Liver (tissue), 3 donors: Measurements from ENCODE around the gene MAPK11.

Source experiments
- ATF3 ChIP-seq: IDR thresholded peaks from 2 replicates; pipeline ENCODE4 v1.6.1; 2016; ENCODE audit warnings: antibody characterized with exemption
- EGR1 ChIP-seq, 2 donors: IDR thresholded peaks; 2 replicates each; pipeline ENCODE4 v1.6.1; 2016 to 2018; ENCODE audit warnings: antibody characterized with exemption in 2 of 2, low read depth in 2 of 2
- FOXA1 ChIP-seq: IDR thresholded peaks from 2 replicates; pipeline ENCODE4 v1.6.1; 2016; ENCODE audit warnings: antibody characterized with exemption
- GABPA ChIP-seq, 2 donors: IDR thresholded peaks in 1 of 2; conservative IDR thresholded peaks in 1 of 2; 2 replicates each; pipeline ENCODE4 v1.6.1; 2016; ENCODE audit warnings: antibody characterized with exemption in 2 of 2, mild to moderate bottlenecking in 1 of 2, moderate library complexity in 1 of 2
- HNF4G ChIP-seq: IDR thresholded peaks from 2 replicates; pipeline ENCODE4 v1.6.1; 2016; ENCODE audit warnings: antibody characterized with exemption
- JUND ChIP-seq, 2 donors: IDR thresholded peaks; 2 replicates each; pipeline ENCODE4 v1.6.1; 2016; ENCODE audit warnings: antibody characterized with exemption in 2 of 2
- MAX ChIP-seq: IDR thresholded peaks from 2 replicates; pipeline ENCODE4 v1.6.1; 2016; ENCODE audit warnings: antibody characterized with exemption
- NR2F2 ChIP-seq: IDR thresholded peaks from 2 replicates; pipeline ENCODE4 v1.6.1; 2016; ENCODE audit warnings: antibody characterized with exemption
- RXRA ChIP-seq, 2 donors: IDR thresholded peaks; 2 replicates each; pipeline ENCODE4 v1.6.1; 2017 to 2018; ENCODE audit warnings: antibody characterized with exemption in 2 of 2, mild to moderate bottlenecking in 1 of 2
- SP1 ChIP-seq: IDR thresholded peaks from 2 replicates; pipeline ENCODE4 v1.6.1; 2018; ENCODE audit warnings: antibody characterized with exemption, mild to moderate bottlenecking
- TAF1 ChIP-seq: conservative IDR thresholded peaks from 2 replicates; pipeline ENCODE4 v1.6.1; 2016; ENCODE audit warnings: antibody characterized with exemption, mild to moderate bottlenecking
- YY1 ChIP-seq: IDR thresholded peaks from 2 replicates; pipeline ENCODE4 v1.6.1; 2016; ENCODE audit warnings: antibody characterized with exemption, mild to moderate bottlenecking
- TF ChIP-seq, protein P1 (sequence below): fragments of 150-350 bp; IDR thresholded peaks from 2 replicates; pipeline ENCODE4 v1.5.1; 2017; ENCODE audit warnings: improper control_type of control experiment, low read depth, low read length; ENCODE audit not compliant: missing input control
- TF ChIP-seq, protein P2 (sequence below): IDR thresholded peaks from 2 replicates; pipeline ENCODE4 v1.6.1; 2016; ENCODE audit warnings: antibody characterized with exemption, mild to moderate bottlenecking
- donor health status: healthy.
- donor health status: healthy.

DNA sequence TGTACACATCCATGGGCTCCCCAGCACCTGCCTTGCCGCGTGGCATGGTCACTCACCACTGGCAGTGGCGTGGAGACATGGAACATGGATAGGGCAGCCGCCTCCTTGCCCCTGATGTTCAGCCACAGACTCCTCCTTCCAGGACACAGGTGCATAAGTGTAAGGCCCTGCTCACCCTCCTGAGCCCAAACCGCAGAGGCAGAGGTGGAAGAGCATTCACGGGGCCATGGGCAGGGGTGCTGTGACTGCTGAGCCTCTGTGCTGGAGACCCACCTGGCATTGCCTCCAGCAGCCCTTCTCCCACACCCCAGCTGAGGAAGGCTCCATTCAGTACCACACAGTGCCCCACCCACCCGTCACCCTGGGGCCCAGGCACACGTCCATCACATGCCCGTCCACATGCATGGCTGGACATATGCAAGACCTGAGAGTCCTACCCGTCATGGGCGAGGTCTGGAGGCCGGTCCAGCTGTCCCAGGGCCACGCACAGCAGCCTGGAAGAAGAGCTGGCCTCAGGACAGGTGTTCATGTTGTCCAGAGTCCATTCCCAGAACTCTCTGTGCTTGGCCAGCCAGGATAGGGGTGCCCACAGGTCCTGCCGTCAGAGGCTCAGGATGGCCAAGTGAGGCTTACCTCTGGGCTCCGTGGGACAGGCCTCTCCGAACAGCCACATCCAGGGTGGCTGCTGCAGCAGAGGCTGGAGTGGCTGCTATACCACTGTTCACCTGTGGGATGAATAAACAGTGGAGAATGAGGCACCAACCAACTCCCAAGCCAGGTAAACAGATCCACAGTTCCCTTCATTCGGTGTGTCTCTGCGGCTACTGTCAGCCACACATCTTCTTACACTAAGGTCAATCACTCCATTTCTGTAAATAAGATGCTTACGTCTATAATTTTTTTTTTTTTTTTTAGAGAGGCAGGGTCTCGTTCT, 23.7 kb downstream of the MAPK11 start:
- TF ChIP-seq NR2F2 = no peak
- TF ChIP-seq, protein P1, sequence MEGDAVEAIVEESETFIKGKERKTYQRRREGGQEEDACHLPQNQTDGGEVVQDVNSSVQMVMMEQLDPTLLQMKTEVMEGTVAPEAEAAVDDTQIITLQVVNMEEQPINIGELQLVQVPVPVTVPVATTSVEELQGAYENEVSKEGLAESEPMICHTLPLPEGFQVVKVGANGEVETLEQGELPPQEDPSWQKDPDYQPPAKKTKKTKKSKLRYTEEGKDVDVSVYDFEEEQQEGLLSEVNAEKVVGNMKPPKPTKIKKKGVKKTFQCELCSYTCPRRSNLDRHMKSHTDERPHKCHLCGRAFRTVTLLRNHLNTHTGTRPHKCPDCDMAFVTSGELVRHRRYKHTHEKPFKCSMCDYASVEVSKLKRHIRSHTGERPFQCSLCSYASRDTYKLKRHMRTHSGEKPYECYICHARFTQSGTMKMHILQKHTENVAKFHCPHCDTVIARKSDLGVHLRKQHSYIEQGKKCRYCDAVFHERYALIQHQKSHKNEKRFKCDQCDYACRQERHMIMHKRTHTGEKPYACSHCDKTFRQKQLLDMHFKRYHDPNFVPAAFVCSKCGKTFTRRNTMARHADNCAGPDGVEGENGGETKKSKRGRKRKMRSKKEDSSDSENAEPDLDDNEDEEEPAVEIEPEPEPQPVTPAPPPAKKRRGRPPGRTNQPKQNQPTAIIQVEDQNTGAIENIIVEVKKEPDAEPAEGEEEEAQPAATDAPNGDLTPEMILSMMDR = peak; percentile 17
- TF ChIP-seq FOXA1 = no peak
- TF ChIP-seq JUND (IDR thresholded peaks at IDR 0.05) = no peak
- TF ChIP-seq MAX = no peak
- no peak for TF ChIP-seq TAF1
- TF ChIP-seq, protein P2, sequence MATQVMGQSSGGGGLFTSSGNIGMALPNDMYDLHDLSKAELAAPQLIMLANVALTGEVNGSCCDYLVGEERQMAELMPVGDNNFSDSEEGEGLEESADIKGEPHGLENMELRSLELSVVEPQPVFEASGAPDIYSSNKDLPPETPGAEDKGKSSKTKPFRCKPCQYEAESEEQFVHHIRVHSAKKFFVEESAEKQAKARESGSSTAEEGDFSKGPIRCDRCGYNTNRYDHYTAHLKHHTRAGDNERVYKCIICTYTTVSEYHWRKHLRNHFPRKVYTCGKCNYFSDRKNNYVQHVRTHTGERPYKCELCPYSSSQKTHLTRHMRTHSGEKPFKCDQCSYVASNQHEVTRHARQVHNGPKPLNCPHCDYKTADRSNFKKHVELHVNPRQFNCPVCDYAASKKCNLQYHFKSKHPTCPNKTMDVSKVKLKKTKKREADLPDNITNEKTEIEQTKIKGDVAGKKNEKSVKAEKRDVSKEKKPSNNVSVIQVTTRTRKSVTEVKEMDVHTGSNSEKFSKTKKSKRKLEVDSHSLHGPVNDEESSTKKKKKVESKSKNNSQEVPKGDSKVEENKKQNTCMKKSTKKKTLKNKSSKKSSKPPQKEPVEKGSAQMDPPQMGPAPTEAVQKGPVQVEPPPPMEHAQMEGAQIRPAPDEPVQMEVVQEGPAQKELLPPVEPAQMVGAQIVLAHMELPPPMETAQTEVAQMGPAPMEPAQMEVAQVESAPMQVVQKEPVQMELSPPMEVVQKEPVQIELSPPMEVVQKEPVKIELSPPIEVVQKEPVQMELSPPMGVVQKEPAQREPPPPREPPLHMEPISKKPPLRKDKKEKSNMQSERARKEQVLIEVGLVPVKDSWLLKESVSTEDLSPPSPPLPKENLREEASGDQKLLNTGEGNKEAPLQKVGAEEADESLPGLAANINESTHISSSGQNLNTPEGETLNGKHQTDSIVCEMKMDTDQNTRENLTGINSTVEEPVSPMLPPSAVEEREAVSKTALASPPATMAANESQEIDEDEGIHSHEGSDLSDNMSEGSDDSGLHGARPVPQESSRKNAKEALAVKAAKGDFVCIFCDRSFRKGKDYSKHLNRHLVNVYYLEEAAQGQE = no peak
- no peak for TF ChIP-seq ATF3
- TF ChIP-seq SP1 = no peak
- TF ChIP-seq EGR1 (IDR thresholded peaks at IDR 0.05; ENCODE audit: low read depth in 2 of 2) = no peak
- TF ChIP-seq HNF4G = no peak
- no peak for TF ChIP-seq RXRA (IDR thresholded peaks at IDR 0.05)
- TF ChIP-seq YY1 = no peak
- TF ChIP-seq GABPA (IDR thresholded peaks at IDR 0.05 in 1 of 2, conservative IDR thresholded peaks at IDR 0.05 in 1 of 2) = no peak
